SK-N-SH (cell line): ENCODE data around the gene TBC1D13. TPM values are rescaled to one million over a fixed set of nuclear protein-coding genes. Genes with fewer than 3 reads are reported as not detected.

Experiments
- CTCF ChIA-PET: fragments of 300-600, 350-600 bp; formaldehyde crosslinking; extraction: SDS; loops from one replicate; lab custom pipeline; 2021; lab: Yijun Ruan, JAX
- POLR2A ChIA-PET: fragments of 350-600 bp; sonication (Branson Sonifier 250); formaldehyde crosslinking; extraction: SDS; loops from one replicate; lab custom pipeline; 2020; ENCODE audit warnings: antibody characterized with exemption, inconsistent platforms; lab: Yijun Ruan, JAX
- DNase-seq: peaks from one replicate; pipeline ENCODE4 v3.0.0; 2012
- H2AFZ ChIP-seq: fragments of 200-600 bp; sonication (generic); 2 replicates; pipeline ENCODE4 v1.8.1; 2016; ENCODE audit warnings: antibody characterized with exemption, mild to moderate bottlenecking, low read depth
- H3F3A ChIP-seq: fragments of 200-600 bp; sonication (generic); replicated peaks from 2 replicates; pipeline ENCODE3; 2016; ENCODE audit warnings: antibody characterized with exemption, mild to moderate bottlenecking; ENCODE audit not compliant: insufficient read depth
- H3K27ac ChIP-seq, 2 experiments: fragments of 200-500 bp in 1 of 2; fragments of 200-600 bp in 1 of 2; sonication (Bioruptor generic) in 1 of 2; sonication (generic), shearing (Covaris generic) in 1 of 2; 2 replicates each; pipeline versions ENCODE4 v1.5.1 to v1.6.1; 2014 to 2016; ENCODE audit warnings: low read depth in 2 of 2, inconsistent platforms in 1 of 2, low read length in 1 of 2, mild to moderate bottlenecking in 1 of 2, mixed read lengths in 1 of 2
- H3K27me3 ChIP-seq: fragments of 200-600 bp; sonication (generic), shearing (Covaris generic); 2 replicates; pipeline ENCODE4 v1.6.1; 2016; ENCODE audit warnings: mixed run types; ENCODE audit not compliant: insufficient read depth
- H3K36me3 ChIP-seq, 2 experiments: fragments of 200-500 bp in 1 of 2; fragments of 200-600 bp in 1 of 2; sonication (Bioruptor generic) in 1 of 2; sonication (generic) in 1 of 2; replicated peaks in 1 of 2; 2 replicates each; pipeline versions ENCODE3 to v1.5.1; 2014 to 2016; ENCODE audit warnings: low read length in 1 of 2, mild to moderate bottlenecking in 1 of 2; ENCODE audit not compliant: insufficient read depth in 2 of 2, control insufficient read depth in 1 of 2
- H3K4me1 ChIP-seq, 2 experiments: fragments of 200-500 bp in 1 of 2; fragments of 200-600 bp in 1 of 2; sonication (Bioruptor generic) in 1 of 2; sonication (generic), shearing (Covaris generic) in 1 of 2; 2 replicates each; pipeline versions ENCODE4 v1.5.1 to v1.6.1; 2014 to 2016; ENCODE audit warnings: low read depth in 1 of 2, low read length in 1 of 2, mixed run types in 1 of 2; ENCODE audit not compliant: insufficient read depth in 2 of 2, control insufficient read depth in 1 of 2
- H3K4me2 ChIP-seq: fragments of 200-600 bp; sonication (generic), shearing (Covaris generic); 2 replicates; pipeline ENCODE4 v1.6.1; 2017; ENCODE audit warnings: mixed run types
- H3K4me3 ChIP-seq, 2 experiments: fragments of 200-500 bp in 1 of 2; fragments of 200-600 bp in 1 of 2; sonication (Bioruptor generic) in 1 of 2; sonication (generic), shearing (Covaris generic) in 1 of 2; 2 replicates each; pipeline versions ENCODE4 v1.5.1 to v1.8.1; 2014 to 2016; ENCODE audit warnings: low read depth in 2 of 2, inconsistent platforms in 1 of 2, low read length in 1 of 2, mild to moderate bottlenecking in 1 of 2, mixed read lengths in 1 of 2, moderate library complexity in 1 of 2
- H3K79me2 ChIP-seq: fragments of 200-600 bp; sonication (generic); 2 replicates; pipeline ENCODE4 v1.8.1; 2017; ENCODE audit warnings: mild to moderate bottlenecking; ENCODE audit not compliant: insufficient read depth
- H3K9ac ChIP-seq: fragments of 200-600 bp; sonication (generic); 2 replicates; pipeline ENCODE4 v1.6.1; 2017; ENCODE audit warnings: mixed run types
- H3K9me2 ChIP-seq: fragments of 200-600 bp; sonication (generic); 2 replicates; pipeline ENCODE4 v1.6.1; 2017; ENCODE audit warnings: mixed run types
- H3K9me3 ChIP-seq: fragments of 200-600 bp; sonication (generic); 2 replicates; pipeline ENCODE4 v1.6.1; 2017; ENCODE audit warnings: mixed run types, mild to moderate bottlenecking, moderate library complexity
- H4K20me1 ChIP-seq: fragments of 200-600 bp; sonication (generic); 2 replicates; pipeline ENCODE4 v1.6.1; 2017; ENCODE audit warnings: mild to moderate bottlenecking, mixed run types; ENCODE audit not compliant: insufficient read depth
- CHD2 ChIP-seq: fragments of 150-350 bp; IDR thresholded peaks from 2 replicates; pipeline ENCODE4 v1.6.1; 2018; ENCODE audit warnings: low read length; ENCODE audit not compliant: partially characterized antibody
- ELF1 ChIP-seq: IDR thresholded peaks from 2 replicates; pipeline ENCODE4 v1.4.0; 2012
- GABPA ChIP-seq: IDR thresholded peaks from 2 replicates; pipeline ENCODE4 v1.4.0; 2012; ENCODE audit warnings: low read depth, mild to moderate bottlenecking
- GATA2 ChIP-seq: sonication (generic); formaldehyde crosslinking; IDR thresholded peaks from 2 replicates; pipeline ENCODE4 v1.5.0; 2020; ENCODE audit warnings: mild to moderate bottlenecking, missing genetic modification reagents
- MAX ChIP-seq: IDR thresholded peaks from 2 replicates; pipeline ENCODE4 v1.4.0; 2012; ENCODE audit warnings: low read depth
- MEF2A ChIP-seq: IDR thresholded peaks from 2 replicates; pipeline ENCODE4 v1.4.0; 2012; ENCODE audit warnings: low read depth, borderline replicate concordance
- MXI1 ChIP-seq: IDR thresholded peaks from 2 replicates; pipeline ENCODE4 v1.6.1; 2012; ENCODE audit warnings: mild to moderate bottlenecking, low read depth, low read length, improper control_type of control experiment
- POLR2AphosphoS5 ChIP-seq: IDR thresholded peaks from 2 replicates; pipeline ENCODE4 v1.6.1; 2012; ENCODE audit warnings: low read depth, low read length
- RCOR1 ChIP-seq: fragments of 150-350 bp; IDR thresholded peaks from 2 replicates; pipeline ENCODE4 v1.6.1; 2017; ENCODE audit warnings: antibody characterized with exemption, low read length
- RFX5 ChIP-seq: IDR thresholded peaks from 2 replicates; pipeline ENCODE4 v1.6.1; 2012; ENCODE audit warnings: mild to moderate bottlenecking, improper control_type of control experiment, low read length
- SIN3A ChIP-seq: IDR thresholded peaks from 2 replicates; pipeline ENCODE4 v1.6.1; 2012; ENCODE audit warnings: low read depth, mild to moderate bottlenecking, low read length, moderate library complexity, borderline replicate concordance
- SMC3 ChIP-seq: IDR thresholded peaks from 2 replicates; pipeline ENCODE4 v1.6.1; 2012; ENCODE audit warnings: low read depth, low read length, improper control_type of control experiment
- TAF1 ChIP-seq: IDR thresholded peaks from 2 replicates; pipeline ENCODE4 v1.6.1; 2012; ENCODE audit warnings: low read depth, mild to moderate bottlenecking, low read length, moderate library complexity, borderline replicate concordance
- TEAD4 ChIP-seq: IDR thresholded peaks from 2 replicates; pipeline ENCODE4 v1.4.0; 2012; ENCODE audit warnings: mild to moderate bottlenecking, borderline replicate concordance; ENCODE audit not compliant: insufficient read depth
- YY1 ChIP-seq: IDR thresholded peaks from 2 replicates; pipeline ENCODE4 v1.4.0; 2012; ENCODE audit warnings: low read depth, mild to moderate bottlenecking
- ZBTB33 ChIP-seq: IDR thresholded peaks from 2 replicates; pipeline ENCODE4 v1.4.0; 2012; ENCODE audit warnings: low read depth, borderline replicate concordance
- WGBS: methylation state at CpG from one replicate; pipeline ENCODE4 v1.1.6; 2017; ENCODE audit warnings: low lambda C conversion rate; 5-methylcytosine and 5-hydroxymethylcytosine counted together
- polyA plus RNA-seq, 3 experiments: library from polyadenylated mRNA; depleted of rRNA; stranded (reverse); fragments of >200 nt; gene quantifications; 2 replicates each; pipeline ENCODE4 v1.2.3, GENCODE V29; 2012
- TF ChIP-seq, protein P1 (sequence below): IDR thresholded peaks from 2 replicates; pipeline ENCODE4 v1.4.0; 2012; ENCODE audit warnings: low read depth, borderline replicate concordance

Gene TBC1D13
- polyA plus RNA-seq, 1 of the 3 experiments (the other 2 are of a cell fraction): 19.1 TPM

GRCh38 chr9:128829477-128830251 lies 42.6 kb downstream of the TBC1D13 start, which contains the start of gene SPOUT1:
Gene SPOUT1 (minus strand): TSS chr9:128829794. CDS start chr9:128829780, 14 bp downstream.
- H4K20me1 ChIP-seq: no peaks in the 10 kb centered on the region
- DNase-seq: peak; percentile 98
- peak within 1 kb of the TSS; percentile 92 for H3K4me2 ChIP-seq
- H3K27me3 ChIP-seq: no peaks in the 10 kb centered on the region
- peak; percentile 95 for TF ChIP-seq MXI1
- no peak for TF ChIP-seq CHD2
- no peak for TF ChIP-seq ZBTB33
- TF ChIP-seq GABPA: peak; percentile 74
- TF ChIP-seq GATA2: no peak
- peak; percentile 48; the same call in 1 of the 2 replicates for TF ChIP-seq ELF1
- TF ChIP-seq RCOR1: no peak
- no peak for TF ChIP-seq MEF2A
- TF ChIP-seq, protein P1, sequence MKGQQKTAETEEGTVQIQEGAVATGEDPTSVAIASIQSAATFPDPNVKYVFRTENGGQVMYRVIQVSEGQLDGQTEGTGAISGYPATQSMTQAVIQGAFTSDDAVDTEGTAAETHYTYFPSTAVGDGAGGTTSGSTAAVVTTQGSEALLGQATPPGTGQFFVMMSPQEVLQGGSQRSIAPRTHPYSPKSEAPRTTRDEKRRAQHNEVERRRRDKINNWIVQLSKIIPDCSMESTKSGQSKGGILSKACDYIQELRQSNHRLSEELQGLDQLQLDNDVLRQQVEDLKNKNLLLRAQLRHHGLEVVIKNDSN: no peak
- 0 out of 2 replicates have a peak, but pooled peaks have one; percentile 25 for TF ChIP-seq RFX5
- TF ChIP-seq YY1: peak; percentile 94
- TF ChIP-seq TEAD4: no peak
- peak; percentile 69; the same call in 1 of the 2 replicates for TF ChIP-seq SIN3A
- TF ChIP-seq MAX: peak; percentile 79
- no peak for TF ChIP-seq SMC3
- TF ChIP-seq TAF1: peak; percentile 85; the same call in 1 of the 2 replicates
- TF ChIP-seq POLR2AphosphoS5: peak; percentile 86
- TF ChIP-seq, all 33 proteins: peak for 9
- Histone ChIP-seq H3K9me3 (no peaks in the 10 kb centered on the region), H3K36me3 (peaks cover 22 to 23% of the 10 kb centered on the region in 2 experiments), H3K9ac (peak within 1 kb of the TSS; percentile 70), H3K27ac (peak within 1 kb of the TSS; percentile 42 to 61; a peak in 3 of 4 replicates), H3K4me3 (peak within 1 kb of the TSS; percentile 70 to 75), H3F3A (peaks cover 16% of the 10 kb centered on the region), H3K79me2 (peaks cover 25% of the 10 kb centered on the region; the same call in 1 of the 2 replicates), H3K4me1 (peaks cover 0 to 6% of the 10 kb centered on the region in 2 experiments; a peak in 1 of 4 replicates), H2AFZ (peak within 1 kb of the TSS; percentile 71), H3K9me2 (no peaks in the 10 kb centered on the region)
- ChIA-PET CTCF (interaction anchor here (0.6 to 3.7 kb wide), 6 partner anchors 11 to 128 kb away, joined by 3 to 34 read pairs (median 3); partner anchors contain the start of genes ENDOG, PKN3 and ZDHHC12), POLR2A (interaction anchor here (0.5 to 1.5 kb wide), 9 partner anchors 8 to 517 kb away, joined by 3 to 13 read pairs (median 5); partner anchors contain the start of gene ENDOG)
- WGBS: under 1% methylated on average over 16 of the region's 56 CpGs
